HCT116 (cell line): Measurements from ENCODE around the gene PSMC5. TPM values are rescaled to one million over a fixed set of nuclear protein-coding genes. Genes with fewer than 3 reads are reported as not detected.
A peak's percentile ranks its signal among the peaks of the same experiment; 100 is the strongest.

Experiments used
- ATAC-seq: fragments of 200-7000 bp; cut with Tn5 transposase; 2 replicates; pipeline ENCODE4 v1.9.1; 2020; ENCODE audit warnings: mild to moderate bottlenecking, moderate library complexity
- BruUV-seq: library from RNA; stranded (reverse); fragments of 400-500 nt; replicated peaks from 2 replicates; lab custom pipeline; 2021; lab: Mats Ljungman, UMichigan
- CTCF ChIA-PET: fragments of 300-600 bp; sonication (Branson Sonifier 250); formaldehyde crosslinking; loops from one replicate; lab custom pipeline; 2021; ENCODE audit warnings: antibody characterized with exemption; lab: Charles Lee
- POLR2A ChIA-PET: fragments of 300-600, 350-600 bp; sonication (Branson Sonifier 250); formaldehyde crosslinking; loops from one replicate; lab custom pipeline; 2021; ENCODE audit warnings: antibody characterized with exemption; lab: Charles Lee
- RAD21 ChIA-PET, 2 experiments: fragments of 300-600 bp; sonication (Branson Sonifier 250); formaldehyde crosslinking; loops; one replicate each; lab custom pipeline; 2023; ENCODE audit warnings: low total read pairs in 2 of 2; ENCODE audit not compliant: uncharacterized antibody in 2 of 2, unreplicated experiment in 2 of 2, low non-redundant PET in 1 of 2; lab: Charles Lee
- DNase-seq: peaks from one replicate; pipeline ENCODE4 v3.0.0-alpha.2; 2010; ENCODE audit warnings: low read depth, low spot score
- H2AFZ ChIP-seq: fragments of 200-600 bp; shearing (Covaris generic), sonication (generic); 2 replicates; pipeline ENCODE4 v1.6.1; 2017; ENCODE audit warnings: low read depth, mixed run types, mixed read lengths, antibody characterized with exemption, low read length; ENCODE audit not compliant: poor library complexity, severe bottlenecking
- H3K27ac ChIP-seq: 2 replicates; pipeline ENCODE4 v1.5.1; 2012; ENCODE audit warnings: low read depth, low read length
- H3K27me3 ChIP-seq: fragments of 200-600 bp; sonication (generic); 2 replicates; pipeline ENCODE4 v1.6.1; 2016; ENCODE audit warnings: mixed run types, low read length, mixed read lengths; ENCODE audit not compliant: insufficient read depth
- H3K36me3 ChIP-seq, 2 experiments: fragments of 200-500 bp in 1 of 2; fragments of 200-600 bp in 1 of 2; sonication (Bioruptor generic) in 1 of 2; sonication (generic) in 1 of 2; 2 replicates each; pipeline versions ENCODE4 v1.5.1 to v1.6.1; 2014 to 2016; ENCODE audit warnings: low read length in 2 of 2, inconsistent platforms in 1 of 2, mixed read lengths in 1 of 2, mixed run types in 1 of 2; ENCODE audit not compliant: insufficient read depth in 2 of 2, control insufficient read depth in 1 of 2
- H3K4me1 ChIP-seq, 2 experiments: fragments of 200-600 bp in 1 of 2; sonication (generic) in 1 of 2; 2 replicates each; pipeline versions ENCODE4 v1.5.1 to v1.6.1; 2012 to 2017; ENCODE audit warnings: low read length in 2 of 2, inconsistent platforms in 1 of 2, mild to moderate bottlenecking in 1 of 2, mixed read lengths in 1 of 2, mixed run types in 1 of 2, moderate library complexity in 1 of 2; ENCODE audit not compliant: insufficient read depth in 2 of 2, control insufficient read depth in 1 of 2
- H3K4me2 ChIP-seq: fragments of 200-600 bp; sonication (generic); 2 replicates; pipeline ENCODE4 v1.6.1; 2017; ENCODE audit warnings: mixed run types, low read length, mixed read lengths
- H3K4me3 ChIP-seq, 2 experiments: fragments of 200-600 bp in 1 of 2; sonication (generic) in 1 of 2; replicated peaks in 1 of 2; 2 replicates each; pipeline ENCODE4 v1.5.1; 2011 to 2016; ENCODE audit warnings: low read length in 2 of 2, control low read depth in 1 of 2, low read depth in 1 of 2, mild to moderate bottlenecking in 1 of 2, mixed read lengths in 1 of 2, mixed run types in 1 of 2
- H3K79me2 ChIP-seq: fragments of 200-600 bp; sonication (generic); 2 replicates; pipeline ENCODE4 v1.6.1; 2017; ENCODE audit warnings: mild to moderate bottlenecking, mixed run types, low read length, moderate library complexity, mixed read lengths; ENCODE audit not compliant: insufficient read depth
- H3K9ac ChIP-seq: fragments of 200-600 bp; sonication (generic); 2 replicates; pipeline ENCODE4 v1.6.1; 2016; ENCODE audit warnings: low read length, mixed read lengths
- H3K9me2 ChIP-seq: fragments of 200-600 bp; sonication (generic), shearing (Covaris generic); 2 replicates; pipeline ENCODE4 v1.6.1; 2017; ENCODE audit warnings: mixed run types, mild to moderate bottlenecking, moderate library complexity; ENCODE audit not compliant: insufficient read depth
- H3K9me3 ChIP-seq, 2 experiments: fragments of 200-500 bp in 1 of 2; fragments of 200-600 bp in 1 of 2; sonication (Bioruptor generic) in 1 of 2; sonication (generic) in 1 of 2; 2 replicates each; pipeline ENCODE4 v1.6.1; 2014 to 2017; ENCODE audit warnings: low read length in 2 of 2, mixed read lengths in 2 of 2, inconsistent platforms in 1 of 2, low read depth in 1 of 2, mild to moderate bottlenecking in 1 of 2, mixed run types in 1 of 2, moderate library complexity in 1 of 2; ENCODE audit not compliant: control insufficient read depth in 1 of 2, insufficient read depth in 1 of 2
- H4K20me1 ChIP-seq: fragments of 200-600 bp; sonication (generic), shearing (Covaris generic); 2 replicates; pipeline ENCODE4 v1.6.1; 2017; ENCODE audit warnings: mixed run types, mild to moderate bottlenecking, moderate library complexity; ENCODE audit not compliant: insufficient read depth
- ATF3 ChIP-seq: IDR thresholded peaks from 2 replicates; pipeline ENCODE4 v1.6.1; 2012
- CBX3 ChIP-seq: IDR thresholded peaks from 2 replicates; pipeline ENCODE4 v1.6.1; 2012; ENCODE audit warnings: low read depth
- CEBPB ChIP-seq: IDR thresholded peaks from 2 replicates; pipeline ENCODE4 v1.6.1; 2012; ENCODE audit warnings: low read depth
- CTCF ChIP-seq, 3 experiments: fragments of 200-600 bp in 1 of 3; sonication (generic) in 1 of 3; IDR thresholded peaks in 2 of 3; conservative IDR thresholded peaks in 1 of 3; 2 replicates each; pipeline ENCODE4 v1.5.1; 2012 to 2017; ENCODE audit warnings: low read depth in 2 of 3, low read length in 2 of 3, antibody characterized with exemption in 1 of 3, borderline replicate concordance in 1 of 3, control low read depth in 1 of 3, mild to moderate bottlenecking in 1 of 3, mixed read lengths in 1 of 3, mixed run types in 1 of 3, moderate library complexity in 1 of 3; ENCODE audit not compliant: insufficient read depth in 1 of 3
- MAX ChIP-seq: IDR thresholded peaks from 2 replicates; pipeline ENCODE4 v1.6.1; 2012
- POLR2AphosphoS5 ChIP-seq: IDR thresholded peaks from 2 replicates; pipeline ENCODE4 v1.6.1; 2011; ENCODE audit warnings: mild to moderate bottlenecking, low read depth, low read length, moderate library complexity
- RAD21 ChIP-seq: IDR thresholded peaks from 2 replicates; pipeline ENCODE4 v1.6.1; 2012; ENCODE audit warnings: low read depth, mild to moderate bottlenecking
- SRF ChIP-seq: IDR thresholded peaks from 2 replicates; pipeline ENCODE4 v1.6.1; 2012; ENCODE audit warnings: low read depth
- YY1 ChIP-seq: IDR thresholded peaks from 2 replicates; pipeline ENCODE4 v1.6.1; 2011; ENCODE audit warnings: low read length, low read depth, moderate library complexity, mild to moderate bottlenecking; ENCODE audit not compliant: insufficient replicate concordance; ENCODE audit errors: extremely low read depth
- ZBTB33 ChIP-seq: IDR thresholded peaks from 2 replicates; pipeline ENCODE4 v1.6.1; 2011; ENCODE audit warnings: mild to moderate bottlenecking, low read length, moderate library complexity; ENCODE audit not compliant: insufficient replicate concordance; ENCODE audit errors: extremely low read depth
- ZFX ChIP-seq: fragments of 450-650 bp; IDR thresholded peaks from 2 replicates; pipeline ENCODE4 v1.6.1; 2017
- ZNF274 ChIP-seq: fragments of 200-500 bp; sonication (Bioruptor generic); IDR thresholded peaks from 2 replicates; pipeline ENCODE4 v1.6.1; 2014; ENCODE audit warnings: mild to moderate bottlenecking, low read depth, low read length, inconsistent platforms
- intact Hi-C: fragments of 100-400 bp; cut with micrococcal nuclease; formaldehyde crosslinking; loops from 2 replicates; pipeline ENCODE4 v1.10.0; 2022
- total RNA-seq: library from RNA; stranded (reverse); gene quantifications from one replicate; pipeline ENCODE4 v1.2.1, GENCODE V29; 2021; ENCODE audit not compliant: unreplicated experiment

The PSMC5 gene
- total RNA-seq, 1 experiment from 2014 or later: 193 TPM

GRCh38 chr17:63804328-63804727, 22.9 kb upstream of the PSMC5 start (continued):
- TF ChIP-seq CTCF (IDR thresholded peaks at IDR 0.05 in 2 of 3, conservative IDR thresholded peaks at IDR 0.05 in 1 of 3; ENCODE audit: borderline replicate concordance in 1 of 3, insufficient read depth in 1 of 3, low read depth in 2 of 3, low read length in 2 of 3) (no peak), ZFX (no peak), CBX3 (no peak), ZBTB33 (no peak), SRF (no peak), MAX (no peak)

GRCh38 chr17:63805591-63805990, 21.6 kb upstream of the PSMC5 start:
- no peak for ATAC-seq
- H2AFZ ChIP-seq: no peak overlapping the region
- H3K27me3 ChIP-seq: no peaks in the 10 kb centered on the region
- no peak overlapping the region for H3K27ac ChIP-seq
- H3K4me2 ChIP-seq: no peak overlapping the region
- DNase-seq: no peak
- H3K4me1 ChIP-seq: no peaks in the 10 kb centered on the region
- RAD21 ChIA-PET: no interaction called here
- H4K20me1 ChIP-seq: no peaks in the 10 kb centered on the region
- intact Hi-C loops: no loop called here
- H3K4me3 ChIP-seq: no peak overlapping the region
- no peak overlapping the region for H3K9ac ChIP-seq
- CTCF ChIA-PET: interaction anchor here (1.0 kb wide), 1 partner anchor 29 kb away, joined by 3 read pairs; no protein-coding TSS in a partner anchor
- TSS peak; percentile 10 for BruUV-seq
- TF ChIP-seq POLR2AphosphoS5 (no peak), YY1 (no peak), CEBPB (no peak), ATF3 (no peak), ZNF274 (no peak), MAX (no peak), CBX3 (no peak), RAD21 (no peak), ZFX (no peak)
- POLR2A ChIA-PET: no interaction called here
- H3K79me2 ChIP-seq: peaks cover 63% of the 10 kb centered on the region
- no peaks in the 10 kb centered on the region for H3K9me2 ChIP-seq
- peaks cover 85 to 87% of the 10 kb centered on the region in 2 experiments for H3K36me3 ChIP-seq
- H3K9me3 ChIP-seq: no peaks in the 10 kb centered on the region
